Activated CD8-positive, alpha-beta memory T cell treated with anti-CD3 and anti-CD28 coated beads for 24 hours (primary cell): ENCODE measurements around the gene MRPL11.
"Not testable (repeated sequence)": the region's sequence is repeated elsewhere in the genome, so short reads cannot be mapped to it uniquely, and the experiment has no call there.

Experiments used
- DNase-seq: peaks from one replicate; pipeline ENCODE4 v3.0.0-alpha.2; 2020

MRPL11 gene

DNA sequence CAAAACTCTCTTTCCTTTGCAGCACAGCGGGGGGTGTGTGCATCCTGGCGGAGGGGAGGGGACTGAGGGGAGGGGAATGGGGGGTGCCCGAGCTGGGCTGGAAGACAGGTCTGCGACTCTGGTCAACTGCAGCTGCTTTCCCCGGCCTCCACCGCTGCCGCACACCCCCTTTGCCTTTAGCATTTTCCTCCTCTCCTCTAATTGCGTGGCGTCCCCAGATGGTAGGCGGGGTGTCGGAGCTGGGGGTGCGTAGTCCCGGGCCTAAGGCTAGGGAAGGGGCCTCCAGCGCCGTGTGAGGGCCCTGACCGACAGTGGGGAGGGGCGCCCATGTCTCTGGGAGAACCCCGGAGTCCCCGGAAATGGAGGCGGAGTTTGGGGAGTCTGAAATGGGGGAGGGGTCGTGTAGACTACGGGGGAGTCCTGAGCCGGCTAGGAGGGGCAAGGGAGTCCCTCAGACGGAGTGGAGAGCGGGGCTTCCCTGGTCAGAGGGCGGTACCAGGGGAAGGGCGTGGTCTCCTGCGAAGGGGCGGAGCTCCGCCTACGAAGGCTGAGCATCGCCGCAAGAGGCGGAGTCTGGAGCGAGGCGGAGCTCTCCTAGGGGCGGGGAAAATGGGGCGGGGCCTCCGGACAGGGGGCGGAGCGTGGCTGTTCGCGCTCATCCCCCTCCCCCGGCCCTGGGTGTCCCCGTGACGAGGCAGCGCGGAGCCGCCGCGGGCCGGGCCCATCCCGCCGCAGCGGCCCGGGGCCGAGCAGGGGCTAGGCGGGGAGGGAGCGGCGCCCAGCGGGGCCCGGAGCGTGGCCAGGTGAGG is 27.8 kb upstream of the MRPL11 start, which contains the start of gene PELI3:
Gene PELI3, plus strand, starts transcription at position 681 of the 809 bp plus-strand sequence. CDS start 1,224 bp downstream, outside the sequence.
- peak; percentile 98 for DNase-seq

DNA sequence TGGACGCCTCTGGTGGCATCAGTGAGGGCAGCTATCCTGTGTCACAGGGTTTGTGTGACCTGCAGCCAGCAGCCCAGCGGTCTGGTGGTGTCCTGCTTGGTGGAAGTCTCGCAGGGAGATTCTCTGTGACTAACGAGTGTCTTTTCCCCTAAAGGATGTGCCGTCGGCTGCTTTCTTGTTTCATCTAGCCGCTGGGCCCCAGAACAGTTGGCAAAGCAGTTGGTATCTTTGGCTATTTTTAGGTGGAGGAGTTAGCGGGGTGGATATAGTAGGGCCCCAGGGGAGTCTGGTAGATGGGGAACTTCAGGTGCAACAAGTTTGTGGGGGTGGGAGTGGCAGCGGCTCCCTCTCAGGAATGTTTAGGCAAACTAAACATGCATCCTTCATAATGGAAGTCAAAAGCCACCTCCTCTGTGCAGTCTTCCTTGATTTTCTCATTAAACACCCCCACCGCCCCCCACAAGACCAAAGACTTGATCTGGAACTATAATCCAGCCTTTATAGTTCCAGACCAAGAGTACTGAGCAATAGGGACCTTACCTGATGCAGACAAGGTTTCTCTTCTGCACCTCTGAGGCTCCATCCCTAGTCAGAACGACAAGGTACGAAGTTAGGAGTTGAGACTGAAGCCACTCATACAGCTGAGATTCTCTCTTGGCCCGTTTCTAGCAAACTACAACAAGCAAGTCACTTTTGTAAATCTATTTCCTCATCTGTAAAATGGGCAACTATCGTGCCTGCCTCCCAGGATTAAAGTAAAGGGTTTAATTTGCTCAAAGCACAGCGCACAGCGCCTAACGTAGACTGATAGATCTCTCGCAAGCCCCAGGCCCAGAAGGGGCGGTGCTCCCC is 27.0 kb upstream of the MRPL11 start:
- DNase-seq: no peak

DNA sequence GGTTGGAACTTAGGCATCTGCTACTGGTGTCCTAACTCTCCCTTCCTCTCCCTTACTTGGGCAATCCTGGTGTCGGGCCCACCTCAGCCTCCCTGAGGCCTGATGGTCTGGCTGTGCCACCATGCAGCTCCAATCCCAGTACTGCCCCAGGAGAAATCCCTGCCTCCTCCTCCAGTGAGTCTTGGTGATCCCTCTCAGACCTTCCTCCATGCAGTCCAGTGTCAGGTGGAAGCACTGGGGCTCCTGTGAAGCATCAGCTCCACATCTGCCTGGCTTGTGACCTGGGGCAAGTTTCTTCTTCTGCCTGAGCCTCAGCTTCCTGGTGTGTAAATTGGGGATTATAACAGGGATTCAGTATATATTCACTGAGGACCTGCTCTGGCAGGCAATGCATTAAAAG is 26.3 kb upstream of the MRPL11 start:
- no peak for DNase-seq

DNA sequence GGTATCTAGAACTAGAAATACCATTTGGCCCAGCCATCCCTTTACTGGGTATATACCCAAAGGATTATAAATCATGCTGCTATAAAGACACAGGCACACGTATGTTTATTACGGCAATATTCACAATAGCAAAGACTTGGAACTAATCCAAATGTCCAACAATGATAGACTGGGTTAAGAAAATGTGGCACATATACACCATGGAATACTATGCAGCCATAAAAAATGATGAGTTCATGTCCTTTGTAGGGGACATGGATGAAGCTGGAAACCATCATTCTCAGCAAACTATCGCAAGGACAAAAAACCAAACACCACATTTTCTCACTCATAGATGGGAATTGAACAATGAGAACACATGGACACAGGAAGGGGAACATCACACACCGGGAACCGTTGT is 25.5 kb upstream of the MRPL11 start:
- not testable (repeated sequence) for DNase-seq

DNA sequence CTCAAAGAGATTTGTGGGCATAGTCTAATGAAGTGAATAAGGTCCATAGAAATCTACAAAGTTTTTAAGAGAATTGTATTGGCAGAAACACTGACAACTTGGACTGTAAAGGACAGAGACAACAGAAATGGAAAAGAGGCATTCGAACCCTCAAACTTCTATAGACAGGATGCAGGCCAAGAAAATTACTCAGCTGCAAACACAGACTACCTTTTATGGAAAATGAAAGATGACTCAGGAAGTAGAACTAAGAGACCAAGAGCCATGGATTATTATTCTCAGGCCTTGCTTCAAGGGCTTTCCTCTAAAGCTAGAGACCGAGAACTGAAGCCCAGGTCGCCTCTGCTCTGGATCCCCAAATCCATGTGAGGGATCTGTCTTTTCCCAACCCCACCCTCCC is 24.3 kb upstream of the MRPL11 start:
- DNase-seq: no peak

DNA sequence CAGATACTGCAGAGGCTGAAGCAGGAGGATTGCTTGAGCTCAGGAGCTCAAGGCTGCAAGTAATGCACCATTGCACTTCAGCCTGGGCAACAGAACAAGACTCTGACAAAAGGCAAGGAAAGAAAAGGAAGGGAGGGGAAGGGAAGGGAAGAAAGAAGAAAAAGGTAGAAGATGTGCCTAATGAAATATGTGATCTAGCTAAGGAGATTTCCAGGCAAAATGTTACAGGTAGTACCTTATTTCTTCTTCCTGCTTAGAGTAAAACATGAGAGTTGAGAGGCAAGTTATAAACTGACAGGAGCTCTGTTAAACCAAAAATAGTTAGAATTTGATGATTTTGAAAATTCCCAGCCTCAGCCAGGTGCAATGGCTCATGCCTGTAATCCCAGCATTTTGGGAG is 23.4 kb upstream of the MRPL11 start:
- no peak for DNase-seq

DNA sequence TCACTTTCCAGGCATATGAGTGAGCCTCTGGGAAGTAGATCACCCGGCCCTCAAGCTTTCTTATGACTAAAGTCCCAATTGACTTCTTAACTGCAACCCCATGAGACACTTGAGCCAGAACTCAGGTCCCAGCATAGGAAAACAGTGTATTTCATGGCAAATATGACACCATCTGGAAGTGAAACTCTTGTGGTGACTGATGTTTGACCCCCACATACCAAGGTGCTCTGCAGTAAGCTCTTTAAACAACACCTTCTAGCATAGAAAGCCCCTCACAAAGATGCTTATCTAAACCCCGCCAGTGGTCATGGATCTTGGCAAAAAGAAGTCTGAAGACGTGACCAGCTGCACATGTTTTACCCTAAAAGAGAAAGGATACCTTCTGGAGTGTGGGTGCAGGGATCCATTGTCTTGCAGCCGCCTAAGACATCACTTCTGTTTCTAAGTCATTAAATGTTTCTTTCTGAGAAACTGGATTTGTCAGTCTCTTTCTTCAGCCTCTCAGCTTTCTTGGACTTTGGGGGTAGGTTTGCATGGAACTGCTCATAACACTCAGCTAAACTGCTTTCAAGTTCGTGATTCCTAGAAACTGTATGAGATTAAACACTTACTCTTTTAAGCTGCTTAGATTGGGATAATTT is 20.6 kb upstream of the MRPL11 start:
- DNase-seq: no peak

DNA sequence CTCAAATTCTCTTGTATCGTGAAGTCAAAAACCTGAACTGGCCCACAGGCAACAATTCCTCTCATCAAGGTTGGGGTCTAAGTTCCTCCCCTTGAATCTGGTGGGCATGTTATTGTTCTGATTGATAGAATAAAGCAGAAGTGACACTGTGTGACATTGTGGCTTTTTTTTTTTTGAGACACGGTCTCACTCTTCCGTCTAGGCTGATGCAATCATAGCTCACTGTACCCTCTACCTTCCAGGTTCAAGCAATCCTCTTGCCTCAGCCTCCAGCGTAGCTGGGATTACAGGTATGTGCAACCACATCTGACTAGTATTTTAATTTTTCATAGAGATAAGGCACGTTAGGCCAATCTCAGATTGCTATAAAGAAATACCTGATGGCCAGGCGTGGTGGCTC is 19.2 kb upstream of the MRPL11 start:
- no peak for DNase-seq

DNA sequence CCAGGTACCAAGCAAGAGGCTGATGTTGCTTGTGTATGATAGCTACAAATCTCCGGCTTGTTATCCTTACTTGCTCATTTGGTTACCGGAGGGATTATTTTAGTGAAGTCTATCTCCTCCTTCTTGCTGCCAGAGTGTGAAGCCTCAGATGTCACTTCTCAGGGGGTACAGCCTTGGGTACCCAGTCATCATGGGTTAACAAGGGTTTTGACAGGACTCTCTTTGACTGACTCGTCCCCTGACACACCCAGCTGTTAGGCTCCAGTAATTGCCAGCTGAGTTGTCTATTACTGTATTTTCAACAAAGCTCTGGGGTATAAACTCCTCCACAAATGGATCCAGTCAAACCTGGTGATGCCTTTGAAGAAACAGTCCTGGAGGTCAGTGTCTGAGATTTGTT is 16.2 kb upstream of the MRPL11 start:
- DNase-seq: no peak

DNA sequence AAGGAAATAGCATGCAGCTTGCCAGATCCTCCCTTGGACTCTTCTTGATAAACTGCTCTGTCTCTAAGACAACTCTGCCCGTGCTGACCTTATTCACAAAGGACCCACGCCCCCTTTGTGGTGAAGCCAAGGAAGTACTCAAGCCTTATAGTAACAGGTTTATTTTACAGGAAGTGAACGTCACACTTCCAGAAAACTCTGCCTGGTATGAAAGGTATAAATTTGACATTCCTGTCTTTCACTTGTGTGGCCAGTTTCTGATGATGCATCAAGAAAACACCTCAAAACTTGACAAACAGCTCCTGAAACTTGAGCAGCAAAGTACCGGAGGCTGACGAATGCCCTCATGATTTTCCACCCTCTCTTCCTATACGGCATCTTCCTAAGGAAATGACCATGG is 15.6 kb upstream of the MRPL11 start:
- no peak for DNase-seq

DNA sequence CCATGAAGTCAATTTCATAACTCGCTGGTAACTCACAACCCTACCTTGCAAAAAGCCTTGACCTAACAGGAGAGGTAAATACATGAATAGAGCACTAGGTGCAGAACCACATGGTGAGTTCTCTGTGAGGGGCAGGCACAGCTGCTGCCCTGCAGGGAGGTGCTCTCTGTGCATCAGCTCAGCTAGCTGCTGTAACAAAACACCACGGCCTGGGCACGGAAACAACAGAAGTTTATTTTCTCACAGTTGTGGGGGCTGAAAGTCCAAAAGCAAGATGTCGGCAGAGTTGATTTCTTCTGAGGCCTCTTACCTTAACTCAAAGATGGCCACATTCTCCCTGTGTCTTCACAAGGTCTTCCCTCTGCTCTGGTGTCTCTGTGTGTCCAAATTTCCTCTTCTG is 13.0 kb upstream of the MRPL11 start:
- DNase-seq: no peak

DNA sequence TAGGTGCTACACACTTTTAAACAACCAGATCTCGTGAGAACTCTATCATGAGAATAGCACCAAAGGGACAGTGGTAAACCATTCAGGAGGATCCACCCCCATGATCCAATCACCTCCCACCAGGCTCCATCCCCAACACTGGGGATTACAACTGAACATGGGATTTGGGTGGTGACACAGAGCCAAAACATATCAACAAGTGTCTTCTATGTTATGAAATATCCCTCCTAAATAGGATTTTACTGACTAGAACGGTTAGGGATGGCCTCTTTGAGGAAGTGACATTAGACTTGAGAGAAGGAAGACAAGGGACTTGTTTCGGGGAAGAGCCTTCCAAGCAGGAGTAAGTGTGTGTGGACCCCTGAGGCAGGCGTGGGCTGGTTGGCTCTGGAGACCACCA is 11.9 kb upstream of the MRPL11 start:
- no peak for DNase-seq

DNA sequence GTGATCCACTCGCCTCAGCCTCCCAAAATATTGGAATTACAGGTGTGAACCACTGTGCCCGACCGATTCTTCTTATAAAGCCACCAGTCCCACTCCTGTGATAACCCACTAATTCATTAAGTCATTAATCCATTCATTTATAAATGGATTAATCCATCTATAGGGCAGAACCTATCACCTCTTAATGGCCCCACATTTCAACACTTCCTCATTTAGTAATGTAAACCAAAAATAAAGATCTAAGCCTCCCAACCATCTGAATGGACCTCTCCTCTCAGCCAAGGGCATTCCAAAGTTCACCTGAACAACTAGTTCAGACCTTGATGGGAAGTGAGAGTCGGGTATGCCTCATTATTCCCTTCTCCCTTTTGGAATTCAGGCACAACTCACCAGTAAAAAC is 9.9 kb upstream of the MRPL11 start:
- DNase-seq: no peak

DNA sequence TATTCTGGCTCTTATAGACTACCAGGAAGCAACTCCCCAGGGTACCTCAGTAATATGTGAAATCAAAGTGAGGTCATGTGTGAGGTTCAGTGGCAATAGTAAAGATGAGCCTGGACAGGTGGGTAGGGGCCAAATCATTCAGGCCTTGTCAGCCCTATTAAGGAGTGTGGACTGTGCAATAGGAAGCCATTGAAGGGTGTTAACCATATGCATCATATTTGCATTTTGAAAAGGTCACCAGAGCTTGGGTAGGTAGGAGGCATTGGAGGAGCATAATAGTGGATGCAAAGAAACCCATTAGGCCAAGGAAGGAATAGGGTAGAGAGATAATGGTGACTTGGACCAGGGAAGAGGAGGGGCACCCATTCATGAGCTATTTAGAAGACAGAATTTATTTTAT is 8.4 kb upstream of the MRPL11 start:
- no peak for DNase-seq

DNA sequence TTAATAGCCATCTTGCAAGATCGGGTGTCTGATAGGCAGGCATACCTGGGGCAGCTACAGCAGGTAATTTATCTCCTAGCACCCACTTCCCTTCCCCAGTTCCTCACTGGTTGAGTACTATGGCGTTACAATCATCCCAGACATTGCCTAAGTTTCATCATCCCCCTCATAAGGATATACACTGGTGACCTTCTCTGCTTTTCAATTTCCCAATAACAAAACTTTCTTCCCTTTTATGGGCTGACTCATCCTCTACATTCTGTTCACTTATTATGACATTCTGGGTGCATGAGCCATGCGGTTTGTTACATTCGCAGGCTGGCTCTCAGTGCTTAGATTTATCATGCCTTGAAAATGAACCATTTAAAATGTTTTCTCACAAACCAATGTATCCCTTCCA is 5.0 kb upstream of the MRPL11 start:
- DNase-seq: no peak

DNA sequence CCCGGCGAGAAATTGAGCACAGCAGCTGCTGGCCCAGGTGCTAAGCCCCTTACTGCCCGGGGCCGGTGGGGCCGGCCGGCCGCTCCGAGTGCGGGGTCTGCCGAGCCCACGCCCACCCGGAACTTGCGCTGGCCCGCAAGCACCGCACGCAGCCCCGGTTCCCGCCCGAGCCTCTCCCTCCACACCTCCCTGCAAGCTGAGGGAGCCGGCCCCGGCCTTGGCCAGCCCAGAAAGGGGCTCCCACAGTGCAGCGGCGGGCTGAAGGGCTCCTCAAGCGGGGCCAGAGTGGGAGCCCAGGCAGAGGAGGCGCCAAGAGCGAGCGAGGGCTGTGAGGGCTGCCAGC is 2.3 kb upstream of the MRPL11 start:
- not testable (repeated sequence) for DNase-seq

DNA sequence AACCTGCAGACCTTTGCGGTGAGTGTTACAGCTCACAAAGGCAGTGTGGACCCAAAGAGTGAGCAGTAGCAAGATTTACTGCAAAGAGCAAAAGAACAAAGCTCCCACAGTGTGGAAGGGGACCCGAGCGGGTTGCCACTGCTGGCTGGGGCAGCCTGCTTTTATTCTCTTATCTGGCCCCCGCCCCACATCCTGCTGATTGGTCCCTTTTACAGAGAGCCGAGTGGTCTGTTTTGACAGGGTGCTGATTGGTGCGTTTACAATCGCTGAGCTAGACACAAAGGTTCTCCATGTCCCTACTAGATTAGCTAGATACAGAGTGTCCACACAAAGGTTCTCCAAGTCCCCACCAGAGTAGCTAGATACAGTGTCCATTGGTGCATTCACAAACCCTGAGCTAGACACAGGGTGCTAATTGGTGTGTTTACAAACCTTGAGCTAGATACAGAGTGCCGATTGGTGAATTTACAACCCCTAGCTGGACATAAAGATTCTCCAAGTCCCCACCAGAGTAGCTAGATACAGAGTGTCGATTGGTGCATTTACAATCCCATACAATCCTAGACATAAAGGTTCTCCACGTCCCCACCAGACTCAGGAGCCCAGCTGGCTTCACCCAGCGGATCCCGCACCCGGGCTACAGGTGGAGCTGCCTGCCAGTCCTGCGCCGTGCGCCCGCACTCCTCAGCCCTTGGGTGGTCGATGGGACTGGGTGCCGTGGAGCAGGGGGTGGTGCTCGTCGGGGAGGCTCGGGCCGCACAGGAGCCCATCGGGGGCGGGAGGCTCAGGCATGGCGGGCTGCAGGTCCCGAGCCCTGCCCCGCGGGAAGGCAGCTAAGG is 1.7 kb upstream of the MRPL11 start:
- not testable (repeated sequence) for DNase-seq

DNA sequence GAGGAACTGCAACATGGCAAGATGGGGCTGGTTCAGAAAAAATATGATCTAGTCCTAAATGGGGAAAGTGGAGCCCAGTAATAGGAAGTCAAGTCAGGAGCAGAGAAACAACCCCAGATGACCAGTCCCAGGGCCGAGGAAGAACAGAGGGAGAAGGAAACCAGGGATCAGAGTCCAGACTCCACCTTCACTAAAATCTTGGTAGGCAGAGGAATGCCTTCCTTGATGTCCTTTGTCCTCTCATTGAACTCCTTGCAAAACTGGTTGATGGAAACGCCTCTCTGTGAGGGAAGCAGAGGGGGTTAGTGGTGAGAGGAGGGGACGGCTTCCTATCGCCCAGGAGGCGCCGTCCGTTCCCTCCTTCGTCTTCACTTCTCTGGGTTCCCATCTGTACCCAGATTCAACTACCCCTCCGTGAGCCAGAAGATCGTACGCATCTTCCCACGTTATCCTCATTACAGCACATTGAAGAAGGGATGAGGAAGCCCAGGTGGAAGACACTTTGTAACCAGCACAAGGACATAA is 607 bp downstream of the MRPL11 start:
- DNase-seq: no peak

DNA sequence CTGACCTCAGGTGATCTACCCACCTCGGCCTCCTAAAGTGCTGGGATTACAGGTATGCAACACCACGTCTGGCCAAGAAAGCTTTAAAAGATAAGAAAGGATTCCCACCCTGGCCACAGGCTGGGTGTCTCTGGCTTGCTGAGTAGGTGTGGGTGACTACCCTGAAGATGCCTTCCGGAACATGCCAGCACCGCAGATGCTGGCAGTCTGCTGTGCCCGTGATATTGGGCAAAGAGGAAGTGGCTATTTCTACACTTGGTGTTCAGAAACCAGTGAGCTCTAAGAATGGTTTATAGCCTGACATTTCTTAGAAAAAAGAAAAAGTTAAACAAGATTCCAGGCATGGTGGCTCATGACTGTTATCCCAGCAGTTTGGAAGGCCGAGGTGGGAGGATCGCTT is 6.1 kb downstream of the MRPL11 start:
- no peak for DNase-seq

DNA sequence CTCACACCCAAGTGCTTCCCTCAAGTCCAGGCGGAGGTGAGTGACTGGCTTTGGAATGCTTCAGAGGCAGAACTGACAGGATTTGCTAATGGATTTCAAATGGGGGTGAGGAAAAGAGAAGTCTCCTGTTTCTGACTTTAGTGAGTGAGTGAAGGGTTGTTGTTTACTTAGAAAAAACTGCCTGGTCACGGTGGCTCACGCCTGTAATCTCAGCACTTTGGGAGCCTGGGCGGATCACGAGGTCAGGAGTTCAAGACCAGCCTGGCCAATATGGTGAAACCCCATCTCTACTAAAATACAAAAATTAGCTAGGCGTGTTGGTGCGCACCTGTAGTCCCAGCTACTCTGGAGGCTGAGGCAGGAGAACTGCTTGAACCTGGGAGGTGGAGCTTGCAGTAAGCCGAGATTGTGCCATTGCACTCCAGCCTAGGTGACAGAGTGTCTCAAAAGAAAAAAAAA is 6.7 kb downstream of the MRPL11 start:
- DNase-seq: not testable (repeated sequence)

DNA sequence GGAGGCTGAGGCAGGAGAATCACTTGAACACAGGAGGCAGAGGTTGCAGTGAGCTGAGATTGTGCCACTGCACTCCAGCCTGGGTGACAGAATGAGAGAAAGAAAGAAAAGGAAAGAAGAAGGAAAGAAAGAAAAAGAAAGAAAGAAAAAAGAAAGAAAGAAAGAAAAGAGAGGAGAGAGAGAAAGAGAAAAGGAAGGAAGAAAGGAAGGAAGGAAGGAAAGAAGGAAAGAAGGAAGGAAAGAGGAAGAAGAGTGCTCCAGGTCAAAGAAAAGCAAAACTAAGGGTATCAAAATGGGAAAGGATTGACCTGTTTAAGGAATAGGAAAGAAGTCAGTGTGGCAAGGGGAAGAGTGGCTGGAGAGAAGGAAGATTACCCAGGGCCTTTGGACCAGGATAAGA is 7.4 kb downstream of the MRPL11 start:
- DNase-seq: not testable (repeated sequence)

DNA sequence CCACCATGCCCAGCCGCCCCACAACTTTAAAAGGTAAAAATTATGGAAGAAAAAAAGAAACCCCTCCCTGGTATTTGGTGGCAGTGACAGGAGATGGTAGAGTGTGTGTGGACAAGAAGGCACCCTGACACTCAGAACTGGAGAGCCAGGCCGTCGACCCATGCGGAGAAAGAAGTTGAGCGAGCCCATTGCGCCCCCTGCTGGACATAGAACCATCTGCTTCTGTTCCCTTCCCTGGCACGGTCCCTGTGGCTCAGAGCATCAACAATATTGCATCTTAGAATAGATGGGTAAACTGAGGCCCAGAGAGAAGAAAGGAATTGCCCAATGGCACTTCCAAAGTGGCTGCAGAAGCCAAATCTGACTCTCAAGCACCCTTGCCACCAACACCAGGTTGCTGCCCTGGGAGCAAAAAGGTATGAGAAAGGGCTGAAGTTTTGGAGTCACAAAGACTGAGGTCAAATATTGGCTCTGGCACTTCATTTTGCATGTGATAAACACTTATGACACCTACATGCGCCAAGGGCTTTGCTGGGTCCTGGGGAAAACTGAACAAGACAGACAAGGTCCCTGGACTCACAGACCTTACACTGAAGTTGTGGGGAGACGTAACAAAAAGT is 8.6 kb downstream of the MRPL11 start:
- peak; percentile 89 for DNase-seq
